ENCODE measurements around the gene TECR. TPM values are rescaled to one million over a fixed set of nuclear protein-coding genes. Genes with fewer than 3 reads are reported as not detected.

The TECR gene
- total and polyA plus RNA-seq, 9 of the 15 experiments (the other 6 are each of a cell fraction or from before 2014, with no cell fraction given) = 29.3 to 211 (median 81.4) TPM

DNA sequence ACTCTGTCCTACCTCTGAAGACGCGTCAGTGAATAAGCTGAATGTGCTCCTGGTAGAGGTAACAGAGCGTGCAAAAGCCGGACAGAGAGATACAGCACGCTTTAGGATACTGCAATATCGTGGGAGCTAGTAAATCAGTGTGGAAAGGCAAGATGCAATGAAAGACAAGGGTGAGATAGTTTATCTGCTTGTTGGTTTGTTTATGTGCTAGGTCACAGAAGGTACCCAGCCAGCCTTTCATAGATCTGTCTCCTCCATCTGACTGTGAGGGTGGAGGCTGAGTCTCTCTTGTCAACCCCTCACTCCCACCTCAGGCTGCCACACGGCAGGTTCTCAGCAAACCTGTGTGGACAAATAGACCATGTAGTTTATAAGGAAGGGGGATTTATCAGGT is 32.6 kb upstream of the TECR start (continued):
- TF ChIP-seq KLF13 (tag; IDR thresholded peaks at IDR 0.05; ENCODE audit: borderline replicate concordance, low read depth) = no peak
- peak in 1 of 2 experiments; percentile 18; a peak in 1 of 4 replicates for TF ChIP-seq KDM1A (IDR thresholded peaks at IDR 0.05)
- 0 out of 2 replicates have a peak, but pooled peaks have one; percentile 19 for TF ChIP-seq CBFA2T3 (IDR thresholded peaks at IDR 0.05)
- peak; percentile 63 for TF ChIP-seq ZFP36 (IDR thresholded peaks at IDR 0.05; ENCODE audit: low read depth, low read length, partially characterized antibody)
- TF ChIP-seq ZNF3 (CRISPR knock-in tag; IDR thresholded peaks at IDR 0.05) = no peak
- no peak for TF ChIP-seq HNRNPK (IDR thresholded peaks at IDR 0.05; ENCODE audit: low read depth, low read length, poor library complexity, severe bottlenecking)
- no peak for TF ChIP-seq ILF3 (IDR thresholded peaks at IDR 0.05; ENCODE audit: borderline replicate concordance)
- TF ChIP-seq, protein P1, sequence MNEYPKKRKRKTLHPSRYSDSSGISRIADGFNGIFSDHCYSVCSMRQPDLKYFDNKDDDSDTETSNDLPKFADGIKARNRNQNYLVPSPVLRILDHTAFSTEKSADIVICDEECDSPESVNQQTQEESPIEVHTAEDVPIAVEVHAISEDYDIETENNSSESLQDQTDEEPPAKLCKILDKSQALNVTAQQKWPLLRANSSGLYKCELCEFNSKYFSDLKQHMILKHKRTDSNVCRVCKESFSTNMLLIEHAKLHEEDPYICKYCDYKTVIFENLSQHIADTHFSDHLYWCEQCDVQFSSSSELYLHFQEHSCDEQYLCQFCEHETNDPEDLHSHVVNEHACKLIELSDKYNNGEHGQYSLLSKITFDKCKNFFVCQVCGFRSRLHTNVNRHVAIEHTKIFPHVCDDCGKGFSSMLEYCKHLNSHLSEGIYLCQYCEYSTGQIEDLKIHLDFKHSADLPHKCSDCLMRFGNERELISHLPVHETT (CRISPR knock-in tag; conservative IDR thresholded peaks at IDR 0.05 in 1 of 2, IDR thresholded peaks at IDR 0.05 in 1 of 2) = no peak
- no peak for TF ChIP-seq TRIM28 (IDR thresholded peaks at IDR 0.05)
- TF ChIP-seq DMBX1 (CRISPR knock-in tag; IDR thresholded peaks at IDR 0.05; ENCODE audit: borderline replicate concordance) = no peak
- 0 out of 2 replicates have a peak, but pooled peaks have one; percentile 21 for TF ChIP-seq E2F5 (CRISPR knock-in tag; IDR thresholded peaks at IDR 0.05)
- no peak for TF ChIP-seq ZNF121 (CRISPR knock-in tag; conservative IDR thresholded peaks at IDR 0.05)
- no peak for TF ChIP-seq DIDO1 (tag; IDR thresholded peaks at IDR 0.05; ENCODE audit: low read depth)
- no peak for TF ChIP-seq NELFE (IDR thresholded peaks at IDR 0.05; ENCODE audit: insufficient read depth, insufficient read length)
- no peak for TF ChIP-seq TGIF2 (CRISPR knock-in tag; IDR thresholded peaks at IDR 0.05)
- TF ChIP-seq RAD21 (CRISPR knock-in tag; conservative IDR thresholded peaks at IDR 0.05 in 1 of 2, IDR thresholded peaks at IDR 0.05 in 1 of 2) = no peak
- TF ChIP-seq FOXK1 (CRISPR knock-in tag; IDR thresholded peaks at IDR 0.05; ENCODE audit: borderline replicate concordance) = 0 out of 2 replicates have a peak, but pooled peaks have one; percentile 37
- TF ChIP-seq NR2C2 (CRISPR knock-in tag; IDR thresholded peaks at IDR 0.05) = no peak
- peak; percentile 43; the same call in 1 of the 2 replicates for TF ChIP-seq NR2C2 (tag; IDR thresholded peaks at IDR 0.05)
- TF ChIP-seq, protein P2, sequence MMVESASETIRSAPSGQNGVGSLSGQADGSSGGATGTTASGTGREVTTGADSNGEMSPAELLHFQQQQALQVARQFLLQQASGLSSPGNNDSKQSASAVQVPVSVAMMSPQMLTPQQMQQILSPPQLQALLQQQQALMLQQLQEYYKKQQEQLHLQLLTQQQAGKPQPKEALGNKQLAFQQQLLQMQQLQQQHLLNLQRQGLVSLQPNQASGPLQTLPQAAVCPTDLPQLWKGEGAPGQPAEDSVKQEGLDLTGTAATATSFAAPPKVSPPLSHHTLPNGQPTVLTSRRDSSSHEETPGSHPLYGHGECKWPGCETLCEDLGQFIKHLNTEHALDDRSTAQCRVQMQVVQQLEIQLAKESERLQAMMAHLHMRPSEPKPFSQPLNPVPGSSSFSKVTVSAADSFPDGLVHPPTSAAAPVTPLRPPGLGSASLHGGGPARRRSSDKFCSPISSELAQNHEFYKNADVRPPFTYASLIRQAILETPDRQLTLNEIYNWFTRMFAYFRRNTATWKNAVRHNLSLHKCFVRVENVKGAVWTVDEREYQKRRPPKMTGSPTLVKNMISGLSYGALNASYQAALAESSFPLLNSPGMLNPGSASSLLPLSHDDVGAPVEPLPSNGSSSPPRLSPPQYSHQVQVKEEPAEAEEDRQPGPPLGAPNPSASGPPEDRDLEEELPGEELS (CRISPR knock-in tag; IDR thresholded peaks at IDR 0.05; ENCODE audit: borderline replicate concordance) = 0 out of 2 replicates have a peak, but pooled peaks have one; percentile 16
- TF ChIP-seq, protein P3, sequence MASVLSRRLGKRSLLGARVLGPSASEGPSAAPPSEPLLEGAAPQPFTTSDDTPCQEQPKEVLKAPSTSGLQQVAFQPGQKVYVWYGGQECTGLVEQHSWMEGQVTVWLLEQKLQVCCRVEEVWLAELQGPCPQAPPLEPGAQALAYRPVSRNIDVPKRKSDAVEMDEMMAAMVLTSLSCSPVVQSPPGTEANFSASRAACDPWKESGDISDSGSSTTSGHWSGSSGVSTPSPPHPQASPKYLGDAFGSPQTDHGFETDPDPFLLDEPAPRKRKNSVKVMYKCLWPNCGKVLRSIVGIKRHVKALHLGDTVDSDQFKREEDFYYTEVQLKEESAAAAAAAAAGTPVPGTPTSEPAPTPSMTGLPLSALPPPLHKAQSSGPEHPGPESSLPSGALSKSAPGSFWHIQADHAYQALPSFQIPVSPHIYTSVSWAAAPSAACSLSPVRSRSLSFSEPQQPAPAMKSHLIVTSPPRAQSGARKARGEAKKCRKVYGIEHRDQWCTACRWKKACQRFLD (CRISPR knock-in tag; IDR thresholded peaks at IDR 0.05) = no peak
